Stimulated activated naive B cell treated with anti-CD40 and anti-IgM and Interleukin-4, amounts not matched to agents 10 μg/mL and 1 μg/mL and 100 μg/mL, for 72 hours (primary cell): ENCODE results near the gene BNIPL.

Source experiments
- ATAC-seq, 2 donors: fragments of 150-1000 bp; cut with Tn5 transposase; replicated peaks; 2 replicates each; pipeline ENCODE4 v1.10.0; 2021; ENCODE audit warnings: moderate library complexity in 1 of 2
- DNase-seq: peaks from one replicate; pipeline ENCODE4 v3.0.0; 2021
- H3K27ac Mint-ChIP-seq: one replicate; pipeline ENCODE4 v1.8.0; 2022; ENCODE audit warnings: mild to moderate bottlenecking, mixed read lengths
- H3K27me3 Mint-ChIP-seq, 2 donors: one replicate each; pipeline ENCODE4 v1.8.0; 2022; ENCODE audit warnings: mixed read lengths in 2 of 2
- H3K36me3 Mint-ChIP-seq, 2 donors: one replicate each; pipeline ENCODE4 v1.8.0; 2022; ENCODE audit warnings: mixed read lengths in 2 of 2, mild to moderate bottlenecking in 1 of 2
- H3K4me1 Mint-ChIP-seq, 2 donors: one replicate each; pipeline ENCODE4 v1.8.0; 2022; ENCODE audit warnings: mixed read lengths in 2 of 2, mild to moderate bottlenecking in 1 of 2
- H3K4me3 Mint-ChIP-seq, 2 donors: one replicate each; pipeline ENCODE4 v1.8.0; 2022; ENCODE audit warnings: mild to moderate bottlenecking in 2 of 2, mixed read lengths in 2 of 2, moderate library complexity in 1 of 2
- H3K9me3 Mint-ChIP-seq, 2 donors: one replicate each; pipeline ENCODE4 v1.8.0; 2022; ENCODE audit warnings: mixed read lengths in 2 of 2, mild to moderate bottlenecking in 1 of 2

BNIPL gene

DNA sequence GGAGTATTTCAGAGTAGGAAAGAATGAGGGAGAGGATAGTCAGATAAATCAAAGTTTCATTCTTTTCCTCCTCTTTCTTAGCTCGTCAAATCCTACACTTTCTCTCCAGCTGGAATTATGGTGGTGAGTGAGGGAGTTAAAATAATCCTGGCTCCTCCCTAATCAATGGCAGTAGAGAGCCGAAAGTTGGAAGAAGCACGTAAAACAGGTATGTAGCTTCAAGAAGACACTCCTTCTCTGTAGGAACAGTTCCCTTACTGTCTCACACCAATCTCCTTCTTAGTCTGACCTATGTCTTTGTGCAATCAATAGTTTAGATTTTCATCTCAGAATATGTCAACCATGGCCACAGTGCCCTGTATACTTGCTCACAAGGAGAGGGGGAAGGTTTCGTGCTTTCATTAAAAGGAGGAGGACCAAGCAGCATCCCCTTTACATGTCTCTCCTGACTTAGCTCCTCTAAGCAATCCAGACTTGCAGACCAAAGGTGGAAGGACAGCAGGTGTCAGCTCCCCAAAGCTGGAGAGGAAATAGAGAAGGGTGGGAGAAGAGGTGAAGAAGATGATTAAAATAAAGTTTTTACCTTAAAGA, 30.6 kb upstream of the BNIPL start:
- no peak for DNase-seq
- no peak for ATAC-seq
- H3K27me3 Mint-ChIP-seq: no peaks in the 10 kb centered on the region
- H3K4me3 Mint-ChIP-seq: peak overlapping the region; percentile 97
- H3K27ac Mint-ChIP-seq: peak overlapping the region; percentile 98
- no peaks in the 10 kb centered on the region for H3K9me3 Mint-ChIP-seq
- H3K4me1 Mint-ChIP-seq: peaks cover 41 to 62% of the 10 kb centered on the region in 2 donors
- peaks cover 9 to 11% of the 10 kb centered on the region in 2 donors for H3K36me3 Mint-ChIP-seq

- Mint-ChIP-seq H3K27me3 (no peaks in the 10 kb centered on the region), H3K4me1 (peaks cover 44 to 66% of the 10 kb centered on the region in 2 donors), H3K4me3 (peak within 1 kb of the TSS; percentile 97), H3K36me3 (peaks cover 10 to 11% of the 10 kb centered on the region in 2 donors), H3K9me3 (no peaks in the 10 kb centered on the region), H3K27ac (peak within 1 kb of the TSS; percentile 98)
- ATAC-seq: peak; percentile 63 to 66
- peak; percentile 30 for DNase-seq
Measured at GRCh38 chr1:151006327-151007052, 29.9 kb upstream of the BNIPL start, which contains the start of gene MINDY1. Gene MINDY1 (minus strand): TSS chr1:151006902. CDS start chr1:151002617, 4,285 bp downstream.

DNA sequence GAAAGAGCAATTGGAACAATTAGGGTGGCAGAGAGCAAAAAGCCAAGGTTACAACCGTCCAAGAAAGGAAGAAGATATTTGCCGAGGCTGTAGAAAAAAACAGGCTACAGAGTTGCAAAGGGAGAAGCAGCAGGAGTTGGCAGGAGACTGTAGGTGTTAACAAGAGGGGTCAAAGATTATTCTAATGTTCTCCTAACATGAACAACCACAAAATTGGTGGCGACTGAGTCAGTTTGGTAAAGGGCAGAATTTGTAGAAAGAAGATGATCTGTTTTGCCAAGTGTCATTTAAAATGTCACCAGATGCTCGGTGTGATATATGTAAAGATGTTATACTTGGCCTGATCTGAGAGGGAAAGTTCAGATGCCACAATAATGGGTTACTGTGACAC, 28.5 kb upstream of the BNIPL start:
- Mint-ChIP-seq H3K4me3 (peak overlapping the region; percentile 97), H3K27me3 (no peaks in the 10 kb centered on the region), H3K27ac (peak overlapping the region; percentile 98), H3K36me3 (peaks cover 3 to 6% of the 10 kb centered on the region in 2 donors), H3K4me1 (peaks cover 35 to 68% of the 10 kb centered on the region in 2 donors), H3K9me3 (no peaks in the 10 kb centered on the region)
- no peak for ATAC-seq
- DNase-seq: no peak

GRCh38 chr1:151008244-151009205, 27.9 kb upstream of the BNIPL start, which contains the start of gene PRUNE1:
Gene PRUNE1 (plus strand): TSS chr1:151008449. CDS start chr1:151008633, 184 bp downstream.
- peak; percentile 87 to 93 for ATAC-seq
- DNase-seq: peak; percentile 88
- Mint-ChIP-seq H3K36me3 (peaks cover 3 to 6% of the 10 kb centered on the region in 2 donors), H3K9me3 (no peaks in the 10 kb centered on the region), H3K4me3 (peak within 1 kb of the TSS; percentile 97), H3K27ac (peak within 1 kb of the TSS; percentile 98), H3K27me3 (no peaks in the 10 kb centered on the region), H3K4me1 (peaks cover 35 to 67% of the 10 kb centered on the region in 2 donors)

DNA sequence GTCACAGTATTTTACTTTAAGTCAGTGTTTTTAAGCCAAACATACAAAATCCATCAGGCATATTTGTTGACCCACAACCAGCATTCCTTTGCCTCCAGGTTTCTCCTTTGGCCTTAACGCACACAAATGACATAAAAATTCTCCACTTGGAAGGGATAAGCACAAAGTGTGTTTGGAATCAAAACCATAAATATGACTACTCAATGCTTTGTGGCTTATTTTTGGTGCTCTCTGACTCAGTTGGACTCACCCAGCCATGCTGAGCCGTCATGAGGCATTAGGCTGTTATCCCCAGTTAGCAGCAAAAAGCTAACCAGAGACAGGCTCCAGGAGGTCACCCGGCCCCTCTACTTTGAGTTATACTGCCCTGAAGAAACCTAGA, 27.2 kb upstream of the BNIPL start:
- H3K4me1 Mint-ChIP-seq: peaks cover 35 to 67% of the 10 kb centered on the region in 2 donors

DNA sequence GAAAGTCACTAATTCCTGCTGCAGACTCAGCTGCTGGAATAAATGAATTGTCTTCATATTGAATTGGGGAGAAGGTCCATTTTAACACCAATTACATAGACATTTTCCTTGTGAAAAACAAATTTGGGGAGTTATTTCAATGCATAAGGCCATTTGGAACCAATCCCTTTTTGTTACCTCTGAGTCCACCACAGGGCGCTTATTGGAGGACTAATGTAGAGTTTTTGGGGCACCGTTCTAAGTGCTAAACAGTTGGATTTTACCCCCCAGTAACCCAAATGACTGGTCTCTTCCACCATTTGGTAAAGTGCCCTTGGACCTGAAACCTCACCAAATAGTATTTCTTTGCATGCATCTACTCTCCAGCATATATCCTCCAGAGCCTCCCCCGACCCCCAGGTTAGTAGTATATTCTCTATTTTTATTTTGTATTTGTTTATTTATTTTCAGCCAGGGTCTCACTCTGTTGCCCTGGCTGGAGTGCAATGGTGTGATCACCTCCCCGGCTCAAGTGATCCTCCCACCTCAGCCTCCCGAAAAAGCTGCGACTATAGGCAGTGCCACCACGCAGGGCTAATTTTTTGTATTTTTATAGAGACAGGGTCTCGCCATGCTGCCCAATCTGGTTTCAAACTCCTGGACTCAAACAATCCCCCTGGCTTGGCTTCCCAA, 26.6 kb upstream of the BNIPL start:
- H3K27me3 Mint-ChIP-seq: no peaks in the 10 kb centered on the region
- H3K9me3 Mint-ChIP-seq: no peaks in the 10 kb centered on the region
- peaks cover 35 to 66% of the 10 kb centered on the region in 2 donors for H3K4me1 Mint-ChIP-seq
- H3K27ac Mint-ChIP-seq: no peak overlapping the region
- ATAC-seq (no peak), DNase-seq (no peak)
- peak overlapping the region; percentile 97 for H3K4me3 Mint-ChIP-seq
- peaks cover 3 to 6% of the 10 kb centered on the region in 2 donors for H3K36me3 Mint-ChIP-seq

More for the DNA sequence above, 27.2 kb upstream of the BNIPL start:
- peak overlapping the region; percentile 97 for H3K4me3 Mint-ChIP-seq
- DNase-seq (no peak), ATAC-seq (no peak)
- H3K9me3 Mint-ChIP-seq: no peaks in the 10 kb centered on the region
- H3K36me3 Mint-ChIP-seq: peaks cover 3 to 6% of the 10 kb centered on the region in 2 donors
- peak overlapping the region; percentile 98 for H3K27ac Mint-ChIP-seq
- H3K27me3 Mint-ChIP-seq: no peaks in the 10 kb centered on the region

DNA sequence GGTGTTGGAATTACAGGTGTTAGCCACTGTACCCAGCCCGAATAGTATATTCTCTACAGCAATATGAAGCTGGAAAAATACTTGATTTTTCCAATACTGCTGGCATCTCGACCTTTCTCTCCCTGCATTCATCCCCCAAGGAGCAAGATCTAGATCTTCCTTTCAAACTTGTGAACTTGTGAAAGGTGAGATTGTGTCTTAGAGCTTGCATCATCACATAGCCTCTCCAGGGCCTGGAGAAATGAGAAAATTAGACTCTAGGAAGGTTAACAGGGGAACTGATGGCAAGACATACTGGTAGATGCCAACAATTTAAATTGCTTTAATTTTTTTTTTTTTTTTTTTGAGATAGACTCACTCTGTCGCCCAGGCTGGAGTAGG, 26.1 kb upstream of the BNIPL start:
- H3K4me1 Mint-ChIP-seq: peaks cover 35 to 61% of the 10 kb centered on the region in 2 donors
- ATAC-seq (no peak), DNase-seq (no peak)
- no peak overlapping the region for H3K27ac Mint-ChIP-seq
- H3K9me3 Mint-ChIP-seq: no peaks in the 10 kb centered on the region
- peaks cover 3 to 6% of the 10 kb centered on the region in 2 donors for H3K36me3 Mint-ChIP-seq
- H3K27me3 Mint-ChIP-seq: no peaks in the 10 kb centered on the region
- H3K4me3 Mint-ChIP-seq: no peak overlapping the region

GRCh38 chr1:151011154-151011850, 25.1 kb upstream of the BNIPL start:
- Mint-ChIP-seq H3K36me3 (peaks cover 3 to 6% of the 10 kb centered on the region in 2 donors), H3K27me3 (no peaks in the 10 kb centered on the region), H3K4me1 (peaks cover 25 to 51% of the 10 kb centered on the region in 2 donors), H3K4me3 (no peak overlapping the region), H3K27ac (no peak overlapping the region), H3K9me3 (no peaks in the 10 kb centered on the region)
- ATAC-seq: no peak
- DNase-seq: no peak

GRCh38 chr1:151012684-151013471, 23.5 kb upstream of the BNIPL start:
- Mint-ChIP-seq H3K27ac (no peak overlapping the region), H3K27me3 (no peaks in the 10 kb centered on the region), H3K4me1 (peaks cover 13 to 36% of the 10 kb centered on the region in 2 donors), H3K36me3 (peaks cover 3 to 6% of the 10 kb centered on the region in 2 donors), H3K4me3 (no peak overlapping the region), H3K9me3 (no peaks in the 10 kb centered on the region)
- ATAC-seq (no peak), DNase-seq (no peak)

- H3K4me3 Mint-ChIP-seq: no peak overlapping the region
- H3K36me3 Mint-ChIP-seq: peaks cover 4 to 7% of the 10 kb centered on the region in 2 donors
- H3K4me1 Mint-ChIP-seq: peaks cover 9 to 29% of the 10 kb centered on the region in 2 donors
- H3K27me3 Mint-ChIP-seq: no peaks in the 10 kb centered on the region
- H3K27ac Mint-ChIP-seq: no peak overlapping the region
- no peaks in the 10 kb centered on the region for H3K9me3 Mint-ChIP-seq
- DNase-seq (no peak), ATAC-seq (no peak)
Measured at GRCh38 chr1:151013518-151013917, 22.9 kb upstream of the BNIPL start.

DNA sequence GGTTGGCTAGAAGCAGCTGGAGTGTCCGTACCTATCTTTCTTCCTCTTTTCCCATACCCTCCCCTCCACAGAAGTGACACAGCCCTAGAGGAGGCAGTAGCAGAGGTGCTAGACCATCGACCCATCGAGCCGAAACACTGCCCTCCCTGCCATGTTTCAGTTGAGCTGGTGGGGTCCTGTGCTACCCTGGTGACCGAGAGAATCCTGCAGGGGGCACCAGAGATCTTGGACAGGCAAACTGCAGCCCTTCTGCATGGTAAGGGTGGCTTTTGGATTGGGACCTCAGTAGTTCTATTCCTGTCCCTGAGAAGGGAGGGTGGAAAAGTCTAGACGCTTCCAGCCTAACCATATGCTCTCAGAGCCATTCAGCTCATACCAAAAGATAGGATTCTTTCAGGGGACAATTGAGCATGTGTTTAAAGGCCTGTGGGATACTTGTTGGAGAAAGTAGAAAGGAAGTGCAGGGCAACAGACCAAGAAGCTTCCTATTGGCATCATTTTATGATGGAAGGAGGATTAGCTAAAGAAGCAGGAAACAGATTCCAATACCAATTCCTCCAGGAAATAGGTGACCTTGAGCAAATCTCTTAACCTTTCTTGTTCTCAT, 11.7 kb upstream of the BNIPL start:
- no peaks in the 10 kb centered on the region for H3K27me3 Mint-ChIP-seq
- H3K36me3 Mint-ChIP-seq: peaks cover 23 to 30% of the 10 kb centered on the region in 2 donors
- H3K4me3 Mint-ChIP-seq: no peak overlapping the region

GRCh38 chr1:151026460-151026859, 9.9 kb upstream of the BNIPL start:
- Mint-ChIP-seq H3K27me3 (no peaks in the 10 kb centered on the region), H3K9me3 (no peaks in the 10 kb centered on the region), H3K36me3 (peaks cover 27 to 38% of the 10 kb centered on the region in 2 donors), H3K4me1 (peaks cover 6 to 8% of the 10 kb centered on the region in 2 donors), H3K27ac (no peak overlapping the region), H3K4me3 (no peak overlapping the region)
- DNase-seq: no peak
- ATAC-seq: no peak

More for the DNA sequence above, 11.7 kb upstream of the BNIPL start:
- H3K4me1 Mint-ChIP-seq: peaks cover 4 to 8% of the 10 kb centered on the region in 2 donors
- DNase-seq (peak; percentile 54), ATAC-seq (peak; percentile 96 to 99)
- no peaks in the 10 kb centered on the region for H3K9me3 Mint-ChIP-seq
- H3K27ac Mint-ChIP-seq: no peak overlapping the region
